Measurements from ENCODE around the gene GABBR2. TPM values are rescaled to one million over a fixed set of nuclear protein-coding genes. Genes with fewer than 3 reads are reported as not detected.

Gene GABBR2
- total RNA-seq, 1 experiment from 2014 or later, result 6.3 TPM

DNA sequence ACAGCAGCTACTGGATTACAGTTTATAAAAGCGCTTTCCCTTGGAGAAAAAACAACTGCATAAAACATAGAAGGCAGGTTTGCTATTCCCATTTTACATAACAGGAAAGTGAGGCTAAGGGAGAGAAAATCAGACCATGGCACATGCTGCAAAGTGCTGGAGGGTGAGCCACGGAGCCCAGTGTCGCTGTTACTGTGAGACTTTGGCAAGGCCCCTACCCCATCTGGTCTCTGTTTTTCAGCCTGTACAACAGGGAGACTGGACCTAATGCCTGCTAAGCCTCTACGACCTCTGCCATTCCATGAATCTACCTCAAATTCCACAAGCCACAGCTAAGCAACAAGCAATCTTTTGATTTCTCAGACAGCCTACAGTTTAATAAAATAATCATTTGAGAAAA lies 139.2 kb downstream of the GABBR2 start:
- BruUV-seq (replicated peaks), result no TSS peak
- in situ Hi-C loops (cut with HindIII; ENCODE audit: low pct_unique_long_range_greater_than_20kb, low sequenced_read_pairs) (no loop called here), intact Hi-C loops (cut with micrococcal nuclease; ENCODE audit: unreplicated experiment) (no loop called here)
- TF ChIP-seq, protein P1, sequence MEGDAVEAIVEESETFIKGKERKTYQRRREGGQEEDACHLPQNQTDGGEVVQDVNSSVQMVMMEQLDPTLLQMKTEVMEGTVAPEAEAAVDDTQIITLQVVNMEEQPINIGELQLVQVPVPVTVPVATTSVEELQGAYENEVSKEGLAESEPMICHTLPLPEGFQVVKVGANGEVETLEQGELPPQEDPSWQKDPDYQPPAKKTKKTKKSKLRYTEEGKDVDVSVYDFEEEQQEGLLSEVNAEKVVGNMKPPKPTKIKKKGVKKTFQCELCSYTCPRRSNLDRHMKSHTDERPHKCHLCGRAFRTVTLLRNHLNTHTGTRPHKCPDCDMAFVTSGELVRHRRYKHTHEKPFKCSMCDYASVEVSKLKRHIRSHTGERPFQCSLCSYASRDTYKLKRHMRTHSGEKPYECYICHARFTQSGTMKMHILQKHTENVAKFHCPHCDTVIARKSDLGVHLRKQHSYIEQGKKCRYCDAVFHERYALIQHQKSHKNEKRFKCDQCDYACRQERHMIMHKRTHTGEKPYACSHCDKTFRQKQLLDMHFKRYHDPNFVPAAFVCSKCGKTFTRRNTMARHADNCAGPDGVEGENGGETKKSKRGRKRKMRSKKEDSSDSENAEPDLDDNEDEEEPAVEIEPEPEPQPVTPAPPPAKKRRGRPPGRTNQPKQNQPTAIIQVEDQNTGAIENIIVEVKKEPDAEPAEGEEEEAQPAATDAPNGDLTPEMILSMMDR (IDR thresholded peaks at IDR 0.05), result no peak
- TF ChIP-seq POLR2AphosphoS5 (IDR thresholded peaks at IDR 0.05; ENCODE audit: low read depth, low read length) (no peak), TCF7L2 (IDR thresholded peaks at IDR 0.05; ENCODE audit: low read depth, low read length) (no peak), SIN3A (IDR thresholded peaks at IDR 0.05; ENCODE audit: borderline replicate concordance, insufficient read depth, low read depth, low read length) (no peak)
- TF ChIP-seq, protein P2, sequence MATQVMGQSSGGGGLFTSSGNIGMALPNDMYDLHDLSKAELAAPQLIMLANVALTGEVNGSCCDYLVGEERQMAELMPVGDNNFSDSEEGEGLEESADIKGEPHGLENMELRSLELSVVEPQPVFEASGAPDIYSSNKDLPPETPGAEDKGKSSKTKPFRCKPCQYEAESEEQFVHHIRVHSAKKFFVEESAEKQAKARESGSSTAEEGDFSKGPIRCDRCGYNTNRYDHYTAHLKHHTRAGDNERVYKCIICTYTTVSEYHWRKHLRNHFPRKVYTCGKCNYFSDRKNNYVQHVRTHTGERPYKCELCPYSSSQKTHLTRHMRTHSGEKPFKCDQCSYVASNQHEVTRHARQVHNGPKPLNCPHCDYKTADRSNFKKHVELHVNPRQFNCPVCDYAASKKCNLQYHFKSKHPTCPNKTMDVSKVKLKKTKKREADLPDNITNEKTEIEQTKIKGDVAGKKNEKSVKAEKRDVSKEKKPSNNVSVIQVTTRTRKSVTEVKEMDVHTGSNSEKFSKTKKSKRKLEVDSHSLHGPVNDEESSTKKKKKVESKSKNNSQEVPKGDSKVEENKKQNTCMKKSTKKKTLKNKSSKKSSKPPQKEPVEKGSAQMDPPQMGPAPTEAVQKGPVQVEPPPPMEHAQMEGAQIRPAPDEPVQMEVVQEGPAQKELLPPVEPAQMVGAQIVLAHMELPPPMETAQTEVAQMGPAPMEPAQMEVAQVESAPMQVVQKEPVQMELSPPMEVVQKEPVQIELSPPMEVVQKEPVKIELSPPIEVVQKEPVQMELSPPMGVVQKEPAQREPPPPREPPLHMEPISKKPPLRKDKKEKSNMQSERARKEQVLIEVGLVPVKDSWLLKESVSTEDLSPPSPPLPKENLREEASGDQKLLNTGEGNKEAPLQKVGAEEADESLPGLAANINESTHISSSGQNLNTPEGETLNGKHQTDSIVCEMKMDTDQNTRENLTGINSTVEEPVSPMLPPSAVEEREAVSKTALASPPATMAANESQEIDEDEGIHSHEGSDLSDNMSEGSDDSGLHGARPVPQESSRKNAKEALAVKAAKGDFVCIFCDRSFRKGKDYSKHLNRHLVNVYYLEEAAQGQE (IDR thresholded peaks at IDR 0.05; ENCODE audit: insufficient read depth in 1 of 2, low read depth in 2 of 2, low read length in 1 of 2), result no peak
- ChIA-PET POLR2A (no interaction called here), CTCF (interaction anchor here (0.6 kb wide), 1 partner anchor 28 kb away, joined by 3 read pairs; no protein-coding TSS in a partner anchor)
- no peak overlapping the region for H3K27ac ChIP-seq (ENCODE audit: low read length)
- no peaks in the 10 kb centered on the region for H3K9me3 ChIP-seq (ENCODE audit: control insufficient read depth, insufficient read depth, low read depth, low read length)
- ATAC-seq (no peak), DNase-seq (ENCODE audit: low read depth, low spot score) (no peak)
- no peaks in the 10 kb centered on the region for H3K36me3 ChIP-seq (ENCODE audit: control insufficient read depth, insufficient read depth, low read length)
- H3K4me3 ChIP-seq (ENCODE audit: low read depth in 2 of 2, low read length in 2 of 2), result no peak overlapping the region
- no peaks in the 10 kb centered on the region for H3K27me3 ChIP-seq (ENCODE audit: control insufficient read depth, insufficient read depth, low read length)
- no peaks in the 10 kb centered on the region for H3K4me1 ChIP-seq (ENCODE audit: control insufficient read depth, insufficient read depth, low read length)

DNA sequence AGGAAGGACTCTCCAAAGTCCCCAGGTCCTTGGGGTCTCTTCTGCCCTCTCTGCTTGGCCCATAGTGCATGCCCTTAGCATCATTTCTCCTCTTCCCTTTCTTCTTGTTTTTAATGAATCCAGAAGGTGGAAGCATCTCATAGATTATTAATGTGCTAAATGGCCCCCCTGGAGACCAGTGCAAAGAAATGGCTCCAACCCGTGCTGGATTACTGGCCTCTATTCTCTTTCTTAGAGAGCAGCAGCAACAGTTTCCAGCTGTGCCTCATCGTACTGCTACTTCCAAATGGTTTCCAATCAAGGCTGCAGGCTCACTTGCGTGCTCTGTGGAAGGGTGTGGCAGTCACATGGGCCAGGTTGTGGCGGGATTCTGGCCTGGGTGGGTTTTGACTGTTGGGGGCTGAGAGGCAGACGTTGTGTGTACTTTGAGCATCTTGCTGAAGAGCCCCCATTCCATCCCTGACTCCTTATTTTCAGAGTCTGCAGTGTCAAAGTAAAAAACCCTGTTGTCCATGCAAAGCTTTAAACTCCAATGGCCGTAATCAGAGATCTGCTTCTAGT lies 139.7 kb downstream of the GABBR2 start:
- TF ChIP-seq, protein P2 (IDR thresholded peaks at IDR 0.05; ENCODE audit: insufficient read depth in 1 of 2, low read depth in 2 of 2, low read length in 1 of 2), result no peak
- no peak for TF ChIP-seq TCF7L2 (IDR thresholded peaks at IDR 0.05; ENCODE audit: low read depth, low read length)
- no peak for TF ChIP-seq SIN3A (IDR thresholded peaks at IDR 0.05; ENCODE audit: borderline replicate concordance, insufficient read depth, low read depth, low read length)
- no peak for TF ChIP-seq POLR2AphosphoS5 (IDR thresholded peaks at IDR 0.05; ENCODE audit: low read depth, low read length)
- TF ChIP-seq, protein P1 (IDR thresholded peaks at IDR 0.05), result no peak
- Histone ChIP-seq H3K4me1 (ENCODE audit: control insufficient read depth, insufficient read depth, low read length) (no peaks in the 10 kb centered on the region), H3K4me3 (ENCODE audit: low read depth in 2 of 2, low read length in 2 of 2) (no peak overlapping the region), H3K36me3 (ENCODE audit: control insufficient read depth, insufficient read depth, low read length) (no peaks in the 10 kb centered on the region), H3K9me3 (ENCODE audit: control insufficient read depth, insufficient read depth, low read depth, low read length) (no peaks in the 10 kb centered on the region), H3K27me3 (ENCODE audit: control insufficient read depth, insufficient read depth, low read length) (no peaks in the 10 kb centered on the region), H3K27ac (ENCODE audit: low read length) (no peak overlapping the region)
- ChIA-PET POLR2A (no interaction called here), CTCF (interaction anchor here (0.6 kb wide), 1 partner anchor 29 kb away, joined by 3 read pairs; no protein-coding TSS in a partner anchor)
- intact Hi-C loops (cut with micrococcal nuclease; ENCODE audit: unreplicated experiment), result no loop called here
- DNase-seq (ENCODE audit: low read depth, low spot score) (no peak), ATAC-seq (no peak)
- no TSS peak for BruUV-seq (replicated peaks)
- in situ Hi-C loops (cut with HindIII; ENCODE audit: low pct_unique_long_range_greater_than_20kb, low sequenced_read_pairs), result no loop called here
